SU-DHL-6 (cell line): ENCODE measurements around the gene IGSF21.
"Not testable (repeated sequence)": the region's sequence is repeated elsewhere in the genome, so short reads cannot be mapped to it uniquely, and the experiment has no call there.

Experiments used
- H2AFZ ChIP-seq: fragments of 200-600 bp; sonication (generic); 2 replicates; pipeline ENCODE4 v1.6.1; 2014; ENCODE audit warnings: low read depth, mild to moderate bottlenecking, moderate library complexity, mixed read lengths, antibody characterized with exemption, low read length; ENCODE audit not compliant: severe bottlenecking
- H3F3A ChIP-seq: fragments of 200-600 bp; shearing (Covaris generic); 2 replicates; pipeline ENCODE4 v1.6.0; 2016; ENCODE audit warnings: antibody characterized with exemption, mild to moderate bottlenecking; ENCODE audit not compliant: insufficient read depth
- H3K27ac ChIP-seq: fragments of 200-600 bp; sonication (generic); 2 replicates; pipeline ENCODE4 v1.5.1; 2016; ENCODE audit warnings: low read depth, mild to moderate bottlenecking, low read length, moderate library complexity, mixed read lengths
- H3K27me3 ChIP-seq: fragments of 200-600 bp; sonication (generic), shearing (Covaris generic); 2 replicates; pipeline ENCODE4 v1.6.0; 2014; ENCODE audit warnings: mild to moderate bottlenecking, low read length
- H3K36me3 ChIP-seq: fragments of 200-600 bp; sonication (generic); 2 replicates; pipeline ENCODE4 v1.6.1; 2014; ENCODE audit warnings: mild to moderate bottlenecking, low read length, mixed read lengths
- H3K4me2 ChIP-seq: fragments of 300-600, 200-600 bp; shearing (Covaris generic), sonication (generic); 2 replicates; pipeline ENCODE4 v1.6.0; 2014; ENCODE audit warnings: low read length, low read depth, mild to moderate bottlenecking; ENCODE audit not compliant: poor library complexity, severe bottlenecking
- H3K4me3 ChIP-seq: fragments of 200-600 bp; sonication (generic); 2 replicates; pipeline ENCODE4 v1.5.1; 2014; ENCODE audit warnings: antibody characterized with exemption, low read length, mild to moderate bottlenecking, mixed read lengths; ENCODE audit not compliant: insufficient read depth, poor library complexity, severe bottlenecking
- H3K79me2 ChIP-seq: fragments of 200-600 bp; sonication (generic); 2 replicates; pipeline ENCODE4 v1.6.1; 2014; ENCODE audit warnings: mild to moderate bottlenecking, low read length, moderate library complexity; ENCODE audit not compliant: insufficient read depth
- H3K9ac ChIP-seq: fragments of 200-600 bp; sonication (generic); 2 replicates; pipeline ENCODE4 v1.7.0; 2014; ENCODE audit warnings: mild to moderate bottlenecking, low read length
- H3K9me2 ChIP-seq: fragments of 200-600 bp; sonication (generic); replicated peaks from 2 replicates; pipeline ENCODE4 v1.6.1; 2014; ENCODE audit warnings: low read length; ENCODE audit not compliant: insufficient read depth
- H3K9me3 ChIP-seq: fragments of 200-600 bp; sonication (generic); 2 replicates; pipeline ENCODE4 v1.6.1; 2014; ENCODE audit warnings: low read length, mixed read lengths; ENCODE audit not compliant: insufficient read depth
- H4K20me1 ChIP-seq: fragments of 200-600 bp; sonication (generic); 2 replicates; pipeline ENCODE4 v1.6.1; 2014; ENCODE audit warnings: low read depth, mild to moderate bottlenecking, antibody characterized with exemption, low read length, moderate library complexity, mixed read lengths
- CTCF ChIP-seq: fragments of 200-600 bp; sonication (generic); IDR thresholded peaks from one replicate; pipeline ENCODE4 v1.5.1; 2017; ENCODE audit warnings: antibody characterized with exemption, mild to moderate bottlenecking, low read length, moderate library complexity; ENCODE audit not compliant: insufficient read depth, poor library complexity, severe bottlenecking
- EZH2phosphoT487 ChIP-seq: fragments of 200-600 bp; sonication (generic), shearing (Covaris generic); conservative IDR thresholded peaks from 2 replicates; pipeline ENCODE4 v1.6.1; 2018; ENCODE audit warnings: mild to moderate bottlenecking, antibody characterized with exemption, low read length, moderate library complexity, mixed read lengths

IGSF21 gene

DNA sequence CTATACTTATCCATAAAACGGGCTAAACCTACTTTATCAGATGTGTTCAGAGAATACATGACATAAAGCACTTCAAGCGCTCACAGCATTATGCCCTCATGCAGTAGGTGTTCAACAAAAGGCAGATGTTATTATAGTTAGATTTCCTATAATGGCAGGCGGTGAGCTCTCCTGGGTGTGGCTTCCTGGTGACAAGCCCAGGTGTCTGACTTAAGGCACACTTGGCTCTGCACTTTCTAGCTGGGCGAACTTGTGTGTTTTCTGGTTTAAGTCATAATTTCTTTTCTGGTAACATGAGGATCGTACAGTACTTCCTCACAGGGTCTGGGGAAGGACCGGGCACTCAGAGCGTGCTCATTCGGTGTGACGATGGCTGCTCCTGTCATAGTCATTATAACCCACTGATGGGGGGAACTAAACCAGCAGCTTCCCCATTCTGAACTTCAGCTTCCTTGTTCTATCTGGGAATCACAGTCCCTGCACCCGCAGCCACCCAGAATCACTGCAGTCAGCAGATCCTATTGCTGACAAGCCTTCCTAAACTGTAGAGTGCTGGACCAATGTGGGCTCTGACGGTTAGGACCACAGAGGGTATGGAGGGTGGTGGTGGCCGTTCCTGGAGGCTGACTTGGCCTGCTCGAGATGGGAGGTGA lies 52.8 kb downstream of the IGSF21 start:
- H3K9me3 ChIP-seq = no peaks in the 10 kb centered on the region
- no peaks in the 10 kb centered on the region for H3K79me2 ChIP-seq
- no peaks in the 10 kb centered on the region for H3K9me2 ChIP-seq
- H2AFZ ChIP-seq = no peak overlapping the region
- H3K27ac ChIP-seq = no peak overlapping the region
- TF ChIP-seq EZH2phosphoT487 (no peak), CTCF (no peak)
- H3K4me2 ChIP-seq = no peak overlapping the region
- no peaks in the 10 kb centered on the region for H3F3A ChIP-seq
- H3K4me3 ChIP-seq = no peak overlapping the region
- H3K27me3 ChIP-seq = no peaks in the 10 kb centered on the region
- H3K9ac ChIP-seq = no peak overlapping the region
- H4K20me1 ChIP-seq = no peaks in the 10 kb centered on the region
- no peaks in the 10 kb centered on the region for H3K36me3 ChIP-seq

DNA sequence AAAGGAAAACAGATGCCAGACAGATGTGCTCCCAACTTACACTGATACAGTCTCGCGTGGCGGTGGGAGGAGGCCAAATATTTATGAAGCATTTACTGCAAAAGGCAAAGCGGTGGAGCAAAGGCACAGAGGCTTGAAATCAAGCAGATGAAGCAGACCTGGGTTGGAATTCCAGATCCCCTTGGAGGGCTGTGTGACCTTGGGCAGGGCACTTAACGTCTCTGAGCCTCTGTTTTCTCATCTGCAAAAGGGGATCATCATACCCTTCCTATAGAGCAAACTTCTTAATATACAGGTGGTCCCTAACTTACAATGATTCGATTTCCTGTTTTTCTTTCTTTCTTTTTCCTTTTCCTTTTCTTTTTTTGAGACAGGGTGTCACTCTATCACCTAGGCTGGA lies 54.1 kb downstream of the IGSF21 start:
- Histone ChIP-seq H3K4me3 (no peak overlapping the region), H3F3A (no peaks in the 10 kb centered on the region), H3K4me2 (no peak overlapping the region), H3K79me2 (no peaks in the 10 kb centered on the region), H3K9me2 (no peaks in the 10 kb centered on the region), H3K9ac (no peak overlapping the region), H3K36me3 (no peaks in the 10 kb centered on the region), H3K27ac (no peak overlapping the region), H3K27me3 (no peaks in the 10 kb centered on the region), H3K9me3 (no peaks in the 10 kb centered on the region), H2AFZ (no peak overlapping the region), H4K20me1 (no peaks in the 10 kb centered on the region)
- TF ChIP-seq EZH2phosphoT487 = no peak

DNA sequence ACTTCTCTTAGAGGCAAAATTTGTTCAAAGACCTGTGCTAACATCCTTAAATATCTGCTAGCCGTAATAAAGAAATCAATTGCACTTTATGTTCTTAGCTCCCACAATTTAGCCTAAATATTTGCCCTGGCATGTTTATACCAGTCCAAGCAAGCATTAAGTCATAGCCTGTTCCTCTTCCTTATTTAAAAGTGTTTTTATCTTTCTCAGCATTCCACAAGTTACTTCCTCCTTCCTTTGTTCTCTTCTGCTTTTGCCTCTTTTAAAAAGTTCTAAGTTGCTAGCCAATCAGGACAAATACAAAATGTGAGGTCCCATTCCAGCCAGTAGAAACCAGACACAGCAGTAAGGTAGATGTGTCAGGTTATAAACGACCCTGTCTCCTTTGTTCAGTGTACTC lies 58.0 kb downstream of the IGSF21 start:
- H3F3A ChIP-seq, H3K36me3 ChIP-seq, H3K79me2 ChIP-seq, H3K4me2 ChIP-seq, H4K20me1 ChIP-seq, H3K9me2 ChIP-seq, H3K27me3 ChIP-seq, H3K27ac ChIP-seq, H3K9me3 ChIP-seq, H3K9ac ChIP-seq, H3K4me3 ChIP-seq, H2AFZ ChIP-seq: not testable (repeated sequence)

DNA sequence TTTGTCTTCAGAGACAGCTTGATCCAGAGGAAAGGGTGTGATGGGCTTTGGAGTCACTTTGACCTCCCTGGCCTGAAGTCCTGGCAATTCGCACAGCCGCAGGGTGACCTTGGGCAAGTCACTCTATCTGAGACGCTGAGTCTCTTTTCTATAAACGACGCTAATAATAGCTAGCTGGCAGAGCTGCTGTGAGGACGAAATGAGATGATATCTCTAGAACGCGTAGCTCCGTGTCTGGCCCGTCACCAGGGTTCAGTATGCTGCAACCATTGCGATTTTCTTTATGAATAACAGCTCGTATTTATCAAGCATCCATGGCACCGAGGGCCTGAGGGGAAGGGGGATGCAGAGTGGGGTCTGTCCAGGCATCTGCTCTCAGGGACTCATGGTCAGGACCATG lies 58.7 kb downstream of the IGSF21 start:
- H2AFZ ChIP-seq = no peak overlapping the region
- H3K4me2 ChIP-seq = no peak overlapping the region
- TF ChIP-seq CTCF = no peak
- TF ChIP-seq EZH2phosphoT487 = no peak
- H3F3A ChIP-seq = no peaks in the 10 kb centered on the region
- no peaks in the 10 kb centered on the region for H3K36me3 ChIP-seq
- no peak overlapping the region for H3K27ac ChIP-seq
- H3K9ac ChIP-seq = no peak overlapping the region
- H3K4me3 ChIP-seq = no peak overlapping the region
- no peaks in the 10 kb centered on the region for H3K9me2 ChIP-seq
- no peaks in the 10 kb centered on the region for H3K79me2 ChIP-seq
- no peaks in the 10 kb centered on the region for H3K9me3 ChIP-seq
- H4K20me1 ChIP-seq = no peaks in the 10 kb centered on the region
- H3K27me3 ChIP-seq = no peaks in the 10 kb centered on the region
